ENCODE measurements around the gene DHFR2. TPM values are rescaled to one million over a fixed set of nuclear protein-coding genes. Genes with fewer than 3 reads are reported as not detected.

The DHFR2 gene
- total and polyA plus RNA-seq, 4 donors, result 3.5 to 8.1 (median 5.1) TPM

DNA sequence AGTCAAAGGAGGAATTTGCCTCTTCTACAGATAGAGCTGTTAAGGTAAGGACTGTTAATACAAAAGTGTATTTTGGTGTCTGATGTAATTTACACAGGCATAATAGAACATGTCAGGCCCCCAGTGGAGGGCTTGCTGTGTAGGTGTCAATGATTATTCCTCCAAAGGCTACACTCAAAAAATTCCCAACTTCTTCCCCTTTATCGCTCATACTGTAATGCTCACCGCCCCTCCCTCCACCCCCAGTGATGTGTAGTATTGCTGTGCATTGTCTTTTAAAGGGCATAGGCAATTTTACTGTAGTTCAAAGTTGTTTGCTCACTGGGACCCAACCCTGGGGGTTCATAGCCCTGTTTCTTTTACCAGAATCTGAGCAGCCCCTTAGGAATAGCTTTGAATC is 32.4 kb upstream of the DHFR2 start:
- H3K27ac ChIP-seq (ENCODE audit: low read depth in 1 of 2, low read length in 1 of 2), result no peak overlapping the region
- no peaks in the 10 kb centered on the region for H3K4me1 ChIP-seq (ENCODE audit: control insufficient read depth in 5 of 5, insufficient read depth in 5 of 5, low read length in 5 of 5)
- H3K36me3 ChIP-seq (ENCODE audit: control insufficient read depth in 4 of 4, insufficient read depth in 4 of 4, low read length in 4 of 4), result peaks cover 0 to 26% (median 13%) of the 10 kb centered on the region in 4 donors
- TF ChIP-seq, protein P1, sequence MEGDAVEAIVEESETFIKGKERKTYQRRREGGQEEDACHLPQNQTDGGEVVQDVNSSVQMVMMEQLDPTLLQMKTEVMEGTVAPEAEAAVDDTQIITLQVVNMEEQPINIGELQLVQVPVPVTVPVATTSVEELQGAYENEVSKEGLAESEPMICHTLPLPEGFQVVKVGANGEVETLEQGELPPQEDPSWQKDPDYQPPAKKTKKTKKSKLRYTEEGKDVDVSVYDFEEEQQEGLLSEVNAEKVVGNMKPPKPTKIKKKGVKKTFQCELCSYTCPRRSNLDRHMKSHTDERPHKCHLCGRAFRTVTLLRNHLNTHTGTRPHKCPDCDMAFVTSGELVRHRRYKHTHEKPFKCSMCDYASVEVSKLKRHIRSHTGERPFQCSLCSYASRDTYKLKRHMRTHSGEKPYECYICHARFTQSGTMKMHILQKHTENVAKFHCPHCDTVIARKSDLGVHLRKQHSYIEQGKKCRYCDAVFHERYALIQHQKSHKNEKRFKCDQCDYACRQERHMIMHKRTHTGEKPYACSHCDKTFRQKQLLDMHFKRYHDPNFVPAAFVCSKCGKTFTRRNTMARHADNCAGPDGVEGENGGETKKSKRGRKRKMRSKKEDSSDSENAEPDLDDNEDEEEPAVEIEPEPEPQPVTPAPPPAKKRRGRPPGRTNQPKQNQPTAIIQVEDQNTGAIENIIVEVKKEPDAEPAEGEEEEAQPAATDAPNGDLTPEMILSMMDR (IDR thresholded peaks at IDR 0.05; ENCODE audit: control extremely low read depth, extremely low read depth), result no peak
- H3K9me3 ChIP-seq (ENCODE audit: control insufficient read depth in 4 of 4, insufficient read depth in 3 of 4, low read length in 3 of 4), result no peaks in the 10 kb centered on the region
- H3K27me3 ChIP-seq (ENCODE audit: control insufficient read depth in 3 of 3, insufficient read depth in 3 of 3, low read length in 2 of 3), result no peaks in the 10 kb centered on the region
- WGBS, 2 donors, result 96 to 100% methylated on average over 2 of the region's 2 CpGs
- no peak for DNase-seq
- ATAC-seq (ENCODE audit: insufficient read depth, low FRiP score), result no peak
- no peak overlapping the region for H3K9ac ChIP-seq (ENCODE audit: insufficient read depth in 1 of 2, low read length in 2 of 2)
- no peak overlapping the region for H3K4me3 ChIP-seq

DNA sequence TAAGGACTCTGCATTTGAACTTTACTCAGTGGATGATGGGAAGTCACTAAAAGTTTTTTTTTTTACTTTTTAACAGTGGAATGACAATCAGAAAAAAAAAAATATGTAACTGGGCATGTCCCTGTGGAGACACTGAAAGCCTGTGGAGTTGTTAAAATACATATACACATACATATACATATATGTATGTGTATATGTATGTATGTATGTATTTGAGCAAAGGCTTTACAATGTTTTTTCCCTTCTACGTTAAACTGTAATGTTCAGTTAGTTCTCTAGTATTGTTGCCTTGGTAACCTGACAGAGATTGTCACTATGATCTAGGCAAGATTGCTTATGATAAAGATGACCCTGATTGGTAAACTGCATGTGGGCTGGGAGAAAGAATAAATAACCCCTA is 30.4 kb upstream of the DHFR2 start:
- Histone ChIP-seq H3K9ac (ENCODE audit: insufficient read depth in 1 of 2, low read length in 2 of 2) (no peak overlapping the region), H3K27me3 (ENCODE audit: control insufficient read depth in 3 of 3, insufficient read depth in 3 of 3, low read length in 2 of 3) (no peaks in the 10 kb centered on the region), H3K4me1 (ENCODE audit: control insufficient read depth in 5 of 5, insufficient read depth in 5 of 5, low read length in 5 of 5) (no peaks in the 10 kb centered on the region), H3K27ac (ENCODE audit: low read depth in 1 of 2, low read length in 1 of 2) (no peak overlapping the region), H3K4me3 (no peak overlapping the region), H3K36me3 (ENCODE audit: control insufficient read depth in 4 of 4, insufficient read depth in 4 of 4, low read length in 4 of 4) (peaks cover 7 to 27% (median 13%) of the 10 kb centered on the region in 4 donors), H3K9me3 (ENCODE audit: control insufficient read depth in 4 of 4, insufficient read depth in 3 of 4, low read length in 3 of 4) (no peaks in the 10 kb centered on the region)
- WGBS, 2 donors, result 90 to 97% methylated on average over 1 of the region's 1 CpG
- no peak for ATAC-seq (ENCODE audit: insufficient read depth, low FRiP score)
- no peak for DNase-seq
- TF ChIP-seq, protein P1 (IDR thresholded peaks at IDR 0.05; ENCODE audit: control extremely low read depth, extremely low read depth), result no peak

DNA sequence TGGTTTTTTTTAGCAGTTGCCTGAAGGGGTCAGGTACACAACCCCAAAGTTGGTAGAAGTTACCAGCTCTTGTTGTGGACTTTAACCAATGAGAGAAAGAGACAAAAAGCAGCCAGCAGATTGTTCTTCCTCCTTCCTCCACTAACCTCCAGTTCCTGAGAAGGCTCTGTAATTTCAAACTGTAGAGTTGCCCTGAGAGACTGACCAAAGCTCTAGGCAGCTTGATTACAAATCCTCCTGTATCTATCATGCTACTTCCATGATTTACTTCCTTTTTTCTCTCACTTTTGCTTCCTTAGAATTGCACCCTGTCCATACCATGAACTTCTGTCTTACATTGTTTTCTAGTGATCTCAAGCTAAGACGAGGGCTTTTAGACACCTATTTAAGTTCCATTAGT is 29.4 kb upstream of the DHFR2 start:
- TF ChIP-seq, protein P1 (IDR thresholded peaks at IDR 0.05; ENCODE audit: control extremely low read depth, extremely low read depth), result no peak
- DNase-seq (no peak), ATAC-seq (ENCODE audit: insufficient read depth, low FRiP score) (no peak)
- Histone ChIP-seq H3K27me3 (ENCODE audit: control insufficient read depth in 3 of 3, insufficient read depth in 3 of 3, low read length in 2 of 3) (no peaks in the 10 kb centered on the region), H3K4me3 (no peak overlapping the region), H3K9me3 (ENCODE audit: control insufficient read depth in 4 of 4, insufficient read depth in 3 of 4, low read length in 3 of 4) (no peaks in the 10 kb centered on the region), H3K27ac (ENCODE audit: low read depth in 1 of 2, low read length in 1 of 2) (no peak overlapping the region), H3K9ac (ENCODE audit: insufficient read depth in 1 of 2, low read length in 2 of 2) (no peak overlapping the region), H3K36me3 (ENCODE audit: control insufficient read depth in 4 of 4, insufficient read depth in 4 of 4, low read length in 4 of 4) (peaks cover 7 to 20% (median 11%) of the 10 kb centered on the region in 4 donors), H3K4me1 (ENCODE audit: control insufficient read depth in 5 of 5, insufficient read depth in 5 of 5, low read length in 5 of 5) (no peaks in the 10 kb centered on the region)
- WGBS, 2 donors, result 81 to 85% methylated on average over 1 of the region's 1 CpG

DNA sequence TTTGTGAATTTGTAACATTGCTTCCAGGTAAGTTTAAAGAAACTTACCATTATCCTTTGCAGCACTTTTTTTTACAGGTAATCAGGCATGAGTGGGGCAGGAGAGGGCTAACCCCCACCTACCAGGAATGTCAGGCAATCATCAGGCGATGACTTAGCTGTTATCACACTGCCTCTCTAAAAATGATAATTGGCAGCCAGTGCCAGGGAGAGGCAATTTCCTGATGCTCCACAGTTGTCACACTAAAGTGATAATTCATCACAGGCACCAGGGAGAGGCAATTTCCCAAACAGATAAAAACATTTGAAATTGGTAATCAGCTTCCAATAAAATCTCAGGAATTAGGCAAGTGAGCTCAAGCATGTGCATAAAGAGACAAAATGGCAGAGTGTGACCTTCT is 26.4 kb upstream of the DHFR2 start:
- TF ChIP-seq, protein P1 (IDR thresholded peaks at IDR 0.05; ENCODE audit: control extremely low read depth, extremely low read depth), result no peak
- Histone ChIP-seq H3K4me1 (ENCODE audit: control insufficient read depth in 5 of 5, insufficient read depth in 5 of 5, low read length in 5 of 5) (no peaks in the 10 kb centered on the region), H3K9ac (ENCODE audit: insufficient read depth in 1 of 2, low read length in 2 of 2) (no peak overlapping the region), H3K4me3 (no peak overlapping the region), H3K27me3 (ENCODE audit: control insufficient read depth in 3 of 3, insufficient read depth in 3 of 3, low read length in 2 of 3) (no peaks in the 10 kb centered on the region), H3K9me3 (ENCODE audit: control insufficient read depth in 4 of 4, insufficient read depth in 3 of 4, low read length in 3 of 4) (no peaks in the 10 kb centered on the region), H3K36me3 (ENCODE audit: control insufficient read depth in 4 of 4, insufficient read depth in 4 of 4, low read length in 4 of 4) (peaks cover 7 to 17% (median 8%) of the 10 kb centered on the region in 4 donors), H3K27ac (ENCODE audit: low read depth in 1 of 2, low read length in 1 of 2) (no peak overlapping the region)
- DNase-seq, result no peak
- 91 to 94% methylated on average over 1 of the region's 1 CpG for WGBS, 2 donors
- ATAC-seq (ENCODE audit: insufficient read depth, low FRiP score), result no peak

All from lung (tissue), 12 donors.